ENCODE data around the gene KRABD2.

- TF ChIP-seq, protein P1, sequence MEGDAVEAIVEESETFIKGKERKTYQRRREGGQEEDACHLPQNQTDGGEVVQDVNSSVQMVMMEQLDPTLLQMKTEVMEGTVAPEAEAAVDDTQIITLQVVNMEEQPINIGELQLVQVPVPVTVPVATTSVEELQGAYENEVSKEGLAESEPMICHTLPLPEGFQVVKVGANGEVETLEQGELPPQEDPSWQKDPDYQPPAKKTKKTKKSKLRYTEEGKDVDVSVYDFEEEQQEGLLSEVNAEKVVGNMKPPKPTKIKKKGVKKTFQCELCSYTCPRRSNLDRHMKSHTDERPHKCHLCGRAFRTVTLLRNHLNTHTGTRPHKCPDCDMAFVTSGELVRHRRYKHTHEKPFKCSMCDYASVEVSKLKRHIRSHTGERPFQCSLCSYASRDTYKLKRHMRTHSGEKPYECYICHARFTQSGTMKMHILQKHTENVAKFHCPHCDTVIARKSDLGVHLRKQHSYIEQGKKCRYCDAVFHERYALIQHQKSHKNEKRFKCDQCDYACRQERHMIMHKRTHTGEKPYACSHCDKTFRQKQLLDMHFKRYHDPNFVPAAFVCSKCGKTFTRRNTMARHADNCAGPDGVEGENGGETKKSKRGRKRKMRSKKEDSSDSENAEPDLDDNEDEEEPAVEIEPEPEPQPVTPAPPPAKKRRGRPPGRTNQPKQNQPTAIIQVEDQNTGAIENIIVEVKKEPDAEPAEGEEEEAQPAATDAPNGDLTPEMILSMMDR (IDR thresholded peaks at IDR 0.05): no peak
- no peak for TF ChIP-seq POLR2A (IDR thresholded peaks at IDR 0.05)
Observed at GRCh38 chr17:8386841-8387240, 10.3 kb upstream of the KRABD2 start.

Data from vagina (tissue), 2 donors.